ENCODE measurements around the gene RAB36. TPM values are rescaled to one million over a fixed set of nuclear protein-coding genes. Genes with fewer than 3 reads are reported as not detected.

The RAB36 gene
- polyA plus RNA-seq, 1 of the 3 experiments (the other 2 are of a cell fraction), result 6.6 TPM

GRCh38 chr22:23130697-23131096 lies 14.6 kb upstream of the RAB36 start:
- Histone ChIP-seq H4K20me1 (ENCODE audit: insufficient read depth) (no peaks in the 10 kb centered on the region), H3K4me3 (ENCODE audit: low read depth in 2 of 2, low read length in 1 of 2) (no peak overlapping the region), H3K9me3 (no peaks in the 10 kb centered on the region), H3K9ac (no peak overlapping the region), H3K4me2 (no peak overlapping the region), H3K27me3 (ENCODE audit: insufficient read depth) (no peaks in the 10 kb centered on the region), H3K79me2 (ENCODE audit: insufficient read depth) (no peaks in the 10 kb centered on the region), H3F3A (replicated peaks; ENCODE audit: insufficient read depth) (no peaks in the 10 kb centered on the region), H3K4me1 (ENCODE audit: control insufficient read depth in 1 of 2, insufficient read depth in 2 of 2, low read depth in 1 of 2, low read length in 1 of 2) (peaks cover 0 to 22% of the 10 kb centered on the region in 2 experiments; a peak in 1 of 4 replicates), H3K27ac (ENCODE audit: low read depth in 2 of 2, low read length in 1 of 2) (no peak overlapping the region), H2AFZ (ENCODE audit: low read depth) (no peak overlapping the region), H3K36me3 (replicated peaks in 1 of 2; ENCODE audit: control insufficient read depth in 1 of 2, insufficient read depth in 2 of 2, low read length in 1 of 2) (no peaks in the 10 kb centered on the region), H3K9me2 (no peaks in the 10 kb centered on the region)
- 51% methylated on average over 2 of the region's 3 CpGs for WGBS (ENCODE audit: low lambda C conversion rate)
- no peak for DNase-seq
- TF ChIP-seq MAX (IDR thresholded peaks at IDR 0.05; ENCODE audit: low read depth) (no peak), POLR2AphosphoS5 (IDR thresholded peaks at IDR 0.05; ENCODE audit: low read depth, low read length) (no peak), FOXJ3 (CRISPR knock-in tag; IDR thresholded peaks at IDR 0.05) (no peak), TCF12 (IDR thresholded peaks at IDR 0.05) (no peak), MEF2A (IDR thresholded peaks at IDR 0.05; ENCODE audit: borderline replicate concordance, low read depth) (no peak), EP300 (IDR thresholded peaks at IDR 0.05; ENCODE audit: borderline replicate concordance in 1 of 2, low read depth in 1 of 2, low read length in 1 of 2) (no peak), FOXM1 (IDR thresholded peaks at IDR 0.05; ENCODE audit: low read depth) (no peak), IRF3 (IDR thresholded peaks at IDR 0.05; ENCODE audit: low read depth, low read length) (no peak), ELF1 (IDR thresholded peaks at IDR 0.05) (no peak), ZBTB33 (IDR thresholded peaks at IDR 0.05; ENCODE audit: borderline replicate concordance, low read depth) (no peak), NRF1 (IDR thresholded peaks at IDR 0.05; ENCODE audit: low read depth, low read length) (no peak), RCOR1 (IDR thresholded peaks at IDR 0.05; ENCODE audit: low read length) (no peak)
- ChIA-PET POLR2A (no interaction called here), CTCF (interaction anchor here (0.8 to 13.2 kb wide), 5 partner anchors 10 to 587 kb away, joined by 3 to 397 read pairs (median 11); partner anchors contain the start of gene RSPH14)

GRCh38 chr22:23131931-23132330 lies 13.3 kb upstream of the RAB36 start:
- no peak overlapping the region for H2AFZ ChIP-seq (ENCODE audit: low read depth)
- H3K4me2 ChIP-seq, result no peak overlapping the region
- DNase-seq, result no peak
- H3F3A ChIP-seq (replicated peaks; ENCODE audit: insufficient read depth), result no peaks in the 10 kb centered on the region
- no peaks in the 10 kb centered on the region for H3K9me2 ChIP-seq
- H3K4me1 ChIP-seq (ENCODE audit: control insufficient read depth in 1 of 2, insufficient read depth in 2 of 2, low read depth in 1 of 2, low read length in 1 of 2), result peaks cover 0 to 22% of the 10 kb centered on the region in 2 experiments; a peak in 1 of 4 replicates
- no peak overlapping the region for H3K4me3 ChIP-seq (ENCODE audit: low read depth in 2 of 2, low read length in 1 of 2)
- no peaks in the 10 kb centered on the region for H3K36me3 ChIP-seq (replicated peaks in 1 of 2; ENCODE audit: control insufficient read depth in 1 of 2, insufficient read depth in 2 of 2, low read length in 1 of 2)
- H3K9ac ChIP-seq, result no peak overlapping the region
- H3K27me3 ChIP-seq (ENCODE audit: insufficient read depth), result no peaks in the 10 kb centered on the region
- no peaks in the 10 kb centered on the region for H4K20me1 ChIP-seq (ENCODE audit: insufficient read depth)
- H3K27ac ChIP-seq (ENCODE audit: low read depth in 2 of 2, low read length in 1 of 2), result no peak overlapping the region
- no peaks in the 10 kb centered on the region for H3K79me2 ChIP-seq (ENCODE audit: insufficient read depth)
- 74% methylated on average over 6 of the region's 6 CpGs for WGBS (ENCODE audit: low lambda C conversion rate)
- ChIA-PET POLR2A (no interaction called here), CTCF (interaction anchor here (0.9 to 13.2 kb wide), 8 partner anchors 9 to 709 kb away, joined by 3 to 397 read pairs (median 8); partner anchors contain the start of gene RSPH14)
- no peaks in the 10 kb centered on the region for H3K9me3 ChIP-seq
- TF ChIP-seq POLR2AphosphoS5 (IDR thresholded peaks at IDR 0.05; ENCODE audit: low read depth, low read length) (no peak), MAX (IDR thresholded peaks at IDR 0.05; ENCODE audit: low read depth) (no peak), REST (IDR thresholded peaks at IDR 0.05; ENCODE audit: low read depth, low read length) (no peak), CTCF (IDR thresholded peaks at IDR 0.05) (no peak), SMC3 (IDR thresholded peaks at IDR 0.05; ENCODE audit: low read depth, low read length) (no peak), TCF12 (IDR thresholded peaks at IDR 0.05) (no peak), JUND (IDR thresholded peaks at IDR 0.05) (no peak), GABPA (IDR thresholded peaks at IDR 0.05; ENCODE audit: low read depth) (no peak), ELF1 (IDR thresholded peaks at IDR 0.05) (no peak), GATA2 (CRISPR knock-in tag; IDR thresholded peaks at IDR 0.05) (no peak), FOXJ3 (CRISPR knock-in tag; IDR thresholded peaks at IDR 0.05) (no peak), MEF2A (IDR thresholded peaks at IDR 0.05; ENCODE audit: borderline replicate concordance, low read depth) (no peak), MXI1 (IDR thresholded peaks at IDR 0.05; ENCODE audit: low read depth, low read length) (no peak)

Data from SK-N-SH (cell line).